ENCODE data around the gene MYT1. TPM values are rescaled to one million over a fixed set of nuclear protein-coding genes. Genes with fewer than 3 reads are reported as not detected.

Gene MYT1
- total and polyA plus RNA-seq, 9 of the 15 experiments (the other 6 are each of a cell fraction or from before 2014, with no cell fraction given): 0.02 to 0.12 (median 0.06) TPM; not detected in 4

DNA sequence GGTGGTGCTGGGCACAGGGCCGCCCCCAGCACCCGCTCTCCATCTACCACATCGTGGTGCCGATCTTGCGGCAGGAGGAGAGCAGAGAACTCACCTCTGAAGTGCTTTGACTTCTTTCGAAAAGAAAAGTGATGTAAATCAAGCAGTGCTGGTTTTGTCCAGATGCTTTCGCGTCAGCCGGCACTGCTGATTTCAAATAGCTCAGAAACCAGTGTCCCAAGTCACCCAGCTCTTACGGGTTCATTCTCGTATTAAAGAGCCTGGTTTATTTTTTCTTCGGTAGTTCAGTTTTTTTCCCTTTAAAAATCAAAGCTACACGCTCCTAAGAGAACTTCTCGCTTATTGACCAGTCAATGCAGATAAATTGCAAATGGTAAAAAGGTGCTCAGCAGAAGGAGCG, 32.1 kb downstream of the MYT1 start (continued):
- TF ChIP-seq DLX4 (CRISPR knock-in tag; IDR thresholded peaks at IDR 0.05): no peak
- no peak for TF ChIP-seq FOXA1 (IDR thresholded peaks at IDR 0.05; ENCODE audit: borderline replicate concordance)
- TF ChIP-seq ZNF699 (CRISPR knock-in tag; IDR thresholded peaks at IDR 0.05; ENCODE audit: insufficient replicate concordance): no peak

GRCh38 chr20:64196847-64197306, 32.6 kb downstream of the MYT1 start:
- in situ Hi-C loops (cut with MboI): no loop called here

More at GRCh38 chr20:64196847-64197306, 32.6 kb downstream of the MYT1 start:
- TF ChIP-seq SP2 (IDR thresholded peaks at IDR 0.05; ENCODE audit: extremely low read depth, low read depth, low read length, poor library complexity, severe bottlenecking): no peak
- Histone ChIP-seq H3K4me3 (no peak overlapping the region), H2AFZ (ENCODE audit: low read depth, low read length) (no peak overlapping the region), H3K27ac (ENCODE audit: extremely low read depth, low read depth, low read length) (no peak overlapping the region), H3K27me3 (ENCODE audit: control insufficient read depth in 2 of 2, insufficient read depth in 2 of 2, low read length in 2 of 2) (peaks cover 66 to 91% of the 10 kb centered on the region in 2 experiments), H3K4me2 (ENCODE audit: insufficient read depth, low read length) (no peak overlapping the region), H3K9ac (ENCODE audit: insufficient read depth in 1 of 2, low read depth in 2 of 2, low read length in 2 of 2) (no peak overlapping the region), H3K79me2 (ENCODE audit: control insufficient read depth, insufficient read depth, low read length) (no peaks in the 10 kb centered on the region), H3K9me3 (replicated peaks; ENCODE audit: control insufficient read depth, insufficient read depth, low read depth, low read length) (no peaks in the 10 kb centered on the region), H3K4me1 (replicated peaks in 1 of 2; ENCODE audit: control insufficient read depth in 2 of 2, insufficient read depth in 2 of 2, low read length in 2 of 2) (peaks cover 0 to 4% of the 10 kb centered on the region in 2 experiments; a peak in 1 of 5 replicates), H4K20me1 (replicated peaks; ENCODE audit: control insufficient read depth, insufficient read depth, low read length) (peaks cover 19% of the 10 kb centered on the region), H3K9me1 (ENCODE audit: control insufficient read depth, insufficient read depth, low read length) (no peaks in the 10 kb centered on the region), H3K36me3 (ENCODE audit: control insufficient read depth, insufficient read depth, low read length) (no peaks in the 10 kb centered on the region)
- intact Hi-C loops (cut with micrococcal nuclease): no loop called here
- ChIA-PET CTCF (ENCODE audit: low intra/inter-chr PET ratio) (no interaction called here), POLR2A (interaction anchor here (0.8 to 1.1 kb wide), 2 partner anchors 9 to 16 kb away, joined by 3 read pairs; no protein-coding TSS in a partner anchor)
- under 1% methylated on average over 11 of the region's 11 CpGs for WGBS (ENCODE audit: insufficient coverage, low coverage, missing lambda C conversion rate)
- DNase-seq (ENCODE audit: extremely low read depth in 1 of 4, low spot score in 3 of 4): no peak
- no peak for ATAC-seq
- no peak for FAIRE-seq
- no TSS peak for BruUV-seq (replicated peaks)
